Astrocyte of the spinal cord (primary cell): ENCODE measurements around the gene CACNA1C.

Experiments used
- DNase-seq: peaks from one replicate; pipeline ENCODE4 v3.0.0; 2011; ENCODE audit warnings: low read depth, low spot score
- H3K4me3 ChIP-seq: 2 replicates; pipeline ENCODE4 v1.5.1; 2011; ENCODE audit warnings: low read depth, mild to moderate bottlenecking, low read length, moderate library complexity
- in situ Hi-C: cut with HindIII; loops from 2 replicates; pipeline ENCODE4 v1.10.0; 2017; ENCODE audit warnings: low sequenced_read_pairs
- TF ChIP-seq, protein P1 (sequence below): IDR thresholded peaks from 2 replicates; pipeline ENCODE4 v1.5.1; 2012; ENCODE audit warnings: low read depth, mild to moderate bottlenecking, low read length, inconsistent platforms

CACNA1C gene

DNA sequence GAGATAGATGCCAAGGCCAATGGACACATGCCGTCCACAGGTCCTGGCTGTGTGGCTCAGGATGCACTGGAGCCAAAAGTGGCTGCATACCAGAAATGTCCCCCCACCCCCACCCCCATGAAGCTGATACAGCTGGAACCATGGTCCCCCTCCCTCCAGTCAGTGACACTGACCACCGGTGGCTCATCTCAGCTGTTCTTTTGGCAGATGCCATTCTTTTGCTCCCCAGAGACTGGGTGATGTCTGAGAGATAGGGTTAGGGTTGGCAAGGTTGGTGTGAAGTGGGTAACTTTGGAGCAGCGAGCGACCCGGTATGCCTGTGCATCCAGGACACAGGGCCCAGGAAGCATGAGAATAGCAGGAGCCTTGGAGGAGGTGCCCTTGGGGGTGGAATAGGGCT is 285.6 kb downstream of the CACNA1C start:
- in situ Hi-C loops = no loop called here
- no peak overlapping the region for H3K4me3 ChIP-seq
- TF ChIP-seq, protein P1, sequence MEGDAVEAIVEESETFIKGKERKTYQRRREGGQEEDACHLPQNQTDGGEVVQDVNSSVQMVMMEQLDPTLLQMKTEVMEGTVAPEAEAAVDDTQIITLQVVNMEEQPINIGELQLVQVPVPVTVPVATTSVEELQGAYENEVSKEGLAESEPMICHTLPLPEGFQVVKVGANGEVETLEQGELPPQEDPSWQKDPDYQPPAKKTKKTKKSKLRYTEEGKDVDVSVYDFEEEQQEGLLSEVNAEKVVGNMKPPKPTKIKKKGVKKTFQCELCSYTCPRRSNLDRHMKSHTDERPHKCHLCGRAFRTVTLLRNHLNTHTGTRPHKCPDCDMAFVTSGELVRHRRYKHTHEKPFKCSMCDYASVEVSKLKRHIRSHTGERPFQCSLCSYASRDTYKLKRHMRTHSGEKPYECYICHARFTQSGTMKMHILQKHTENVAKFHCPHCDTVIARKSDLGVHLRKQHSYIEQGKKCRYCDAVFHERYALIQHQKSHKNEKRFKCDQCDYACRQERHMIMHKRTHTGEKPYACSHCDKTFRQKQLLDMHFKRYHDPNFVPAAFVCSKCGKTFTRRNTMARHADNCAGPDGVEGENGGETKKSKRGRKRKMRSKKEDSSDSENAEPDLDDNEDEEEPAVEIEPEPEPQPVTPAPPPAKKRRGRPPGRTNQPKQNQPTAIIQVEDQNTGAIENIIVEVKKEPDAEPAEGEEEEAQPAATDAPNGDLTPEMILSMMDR = no peak
- no peak for DNase-seq

DNA sequence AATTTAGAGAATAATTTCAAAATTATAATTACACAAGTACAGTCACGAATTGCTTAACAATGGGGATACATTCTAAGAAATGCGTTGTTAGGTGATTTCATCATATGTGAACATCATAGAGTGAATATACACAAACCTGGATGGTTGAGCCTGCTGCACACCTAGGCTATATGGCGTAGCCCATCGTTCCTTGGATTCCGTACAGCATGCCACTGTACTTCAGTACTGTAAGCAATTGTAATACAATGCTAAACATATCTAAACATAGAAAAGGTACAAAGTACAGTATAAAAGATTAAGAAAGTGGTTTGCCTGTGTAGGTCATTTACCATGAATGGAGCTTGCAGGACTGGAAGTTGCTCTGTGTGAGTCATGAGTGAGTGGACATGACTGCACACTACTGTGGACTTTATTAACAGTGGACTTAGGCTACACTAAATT is 286.2 kb downstream of the CACNA1C start:
- H3K4me3 ChIP-seq = no peak overlapping the region
- TF ChIP-seq, protein P1 = no peak
- DNase-seq = peak; percentile 82
- in situ Hi-C loops = no loop called here

GRCh38 chr12:2341051-2341751 is 288.4 kb downstream of the CACNA1C start:
- no peak overlapping the region for H3K4me3 ChIP-seq
- DNase-seq = no peak
- TF ChIP-seq, protein P1 = no peak
- in situ Hi-C loops = no loop called here

DNA sequence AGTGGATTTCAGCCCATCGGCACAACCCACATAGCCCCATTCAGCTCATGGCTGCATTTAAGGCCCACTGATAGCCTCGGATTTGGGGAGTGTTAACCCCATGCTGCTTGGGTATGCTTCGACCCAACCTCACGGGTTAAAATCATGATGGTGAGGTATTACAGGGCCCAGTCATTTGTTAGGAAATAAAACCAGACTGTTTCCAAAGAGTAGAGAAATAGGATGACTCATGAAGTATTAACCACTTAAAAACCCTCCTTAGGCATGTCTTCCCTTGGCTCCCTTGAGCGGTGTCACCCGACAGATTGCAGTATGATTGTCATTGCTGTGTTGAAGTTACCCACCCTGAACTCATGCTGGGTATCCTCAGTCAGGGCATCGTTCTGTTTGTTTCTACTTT is 289.1 kb downstream of the CACNA1C start:
- DNase-seq = peak; percentile 65
- TF ChIP-seq, protein P1 = no peak
- in situ Hi-C loops = no loop called here
- no peak overlapping the region for H3K4me3 ChIP-seq

DNA sequence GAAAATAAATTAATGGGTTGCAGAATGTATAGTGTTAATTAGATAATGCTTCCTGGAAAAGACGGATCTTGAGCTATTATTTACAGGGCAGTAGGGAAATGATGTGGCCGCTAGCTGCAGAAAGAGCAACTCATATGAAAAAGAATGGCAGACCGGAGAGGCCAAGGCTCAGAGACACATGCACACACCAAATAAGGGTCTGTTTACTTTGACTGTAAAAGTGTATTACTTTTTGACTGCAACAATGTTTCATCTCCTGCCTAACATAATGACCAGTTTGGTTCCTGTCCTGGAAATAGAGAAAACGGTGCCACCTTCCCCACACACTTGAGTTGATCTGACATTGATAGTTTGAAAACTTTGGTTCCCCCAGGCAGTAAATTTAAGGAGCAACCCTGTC is 290.9 kb downstream of the CACNA1C start:
- DNase-seq = no peak
- H3K4me3 ChIP-seq = no peak overlapping the region
- TF ChIP-seq, protein P1 = no peak
- in situ Hi-C loops = no loop called here

DNA sequence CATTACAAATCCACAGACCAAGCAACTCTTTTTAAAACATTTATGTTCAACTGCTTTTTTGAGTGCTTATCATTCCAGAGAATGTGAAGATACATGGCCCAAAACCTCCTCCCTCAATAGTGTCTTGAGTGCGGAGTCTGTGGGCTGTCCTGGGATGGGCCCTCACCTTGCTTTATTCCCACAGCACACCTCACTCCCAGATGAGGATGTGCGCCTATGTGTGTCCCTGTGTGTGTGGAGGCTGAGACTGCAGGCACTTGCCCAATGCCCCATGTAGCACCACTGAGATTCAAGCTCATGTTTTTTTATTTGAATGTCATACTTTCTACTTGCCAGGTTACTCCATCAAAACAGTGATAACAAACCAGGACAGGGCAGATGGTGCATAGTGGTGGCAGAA is 291.7 kb downstream of the CACNA1C start:
- TF ChIP-seq, protein P1 = no peak
- in situ Hi-C loops = no loop called here
- no peak overlapping the region for H3K4me3 ChIP-seq
- DNase-seq = no peak

DNA sequence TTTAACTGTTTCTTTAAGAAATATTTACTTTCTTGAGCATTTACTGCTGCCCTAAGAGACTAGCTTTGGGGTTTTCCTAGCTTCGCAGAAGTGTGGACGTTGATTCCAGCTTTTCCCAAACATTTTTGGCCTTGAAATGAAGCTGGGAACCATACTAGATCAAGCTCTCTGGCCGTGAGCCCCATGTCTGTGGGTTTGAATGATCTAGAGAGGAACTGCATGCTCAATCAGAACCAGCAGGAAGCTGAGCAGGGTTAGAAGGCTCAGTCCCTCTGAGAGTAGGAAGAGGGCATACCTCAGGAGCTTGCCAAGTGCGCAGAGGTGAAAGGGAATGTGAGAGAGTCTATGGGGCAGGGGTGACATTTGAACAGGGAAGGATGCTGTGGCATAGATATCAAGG is 292.1 kb downstream of the CACNA1C start:
- in situ Hi-C loops = no loop called here
- TF ChIP-seq, protein P1 = no peak
- H3K4me3 ChIP-seq = no peak overlapping the region
- no peak for DNase-seq
